ENCODE measurements around the gene OGFOD2.

Gene OGFOD2

DNA sequence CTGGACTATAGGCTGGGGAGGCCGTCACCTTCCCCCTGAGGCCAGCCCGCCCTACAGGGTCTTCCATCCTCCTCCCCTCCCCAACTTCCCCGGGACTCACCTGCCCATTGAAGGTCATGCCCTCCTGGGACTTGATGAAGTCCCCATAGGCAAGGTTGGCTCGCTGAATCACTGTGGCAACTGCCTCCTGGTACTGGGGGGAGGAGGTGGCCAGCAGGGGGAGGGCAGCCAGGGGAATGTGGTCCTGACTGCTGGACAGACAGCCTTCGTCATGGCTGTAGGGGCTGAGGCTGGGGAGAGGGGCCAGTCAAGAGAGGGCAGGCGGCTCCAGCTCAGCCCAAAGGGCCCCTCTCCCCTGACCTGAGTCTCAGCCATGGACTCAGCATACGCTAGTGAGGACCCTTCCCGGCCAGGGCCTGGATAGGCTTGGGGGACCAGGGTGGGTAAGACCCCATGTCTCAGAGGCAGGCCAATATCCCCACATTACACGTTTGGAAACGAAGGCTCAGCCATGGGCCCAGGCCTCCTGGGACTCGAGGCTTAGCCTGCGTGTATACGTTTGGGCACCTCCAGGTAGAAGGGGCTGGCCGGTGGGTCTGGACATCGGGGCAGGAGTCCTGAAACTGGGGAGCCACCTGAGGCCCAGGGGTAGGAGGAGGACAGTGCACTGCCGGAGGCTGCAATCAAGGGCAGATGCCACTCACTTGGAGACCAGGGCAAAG is 21.7 kb downstream of the OGFOD2 start:
- H3K36me3 Mint-ChIP-seq, result no peaks in the 10 kb centered on the region
- ATAC-seq, result no peak

DNA sequence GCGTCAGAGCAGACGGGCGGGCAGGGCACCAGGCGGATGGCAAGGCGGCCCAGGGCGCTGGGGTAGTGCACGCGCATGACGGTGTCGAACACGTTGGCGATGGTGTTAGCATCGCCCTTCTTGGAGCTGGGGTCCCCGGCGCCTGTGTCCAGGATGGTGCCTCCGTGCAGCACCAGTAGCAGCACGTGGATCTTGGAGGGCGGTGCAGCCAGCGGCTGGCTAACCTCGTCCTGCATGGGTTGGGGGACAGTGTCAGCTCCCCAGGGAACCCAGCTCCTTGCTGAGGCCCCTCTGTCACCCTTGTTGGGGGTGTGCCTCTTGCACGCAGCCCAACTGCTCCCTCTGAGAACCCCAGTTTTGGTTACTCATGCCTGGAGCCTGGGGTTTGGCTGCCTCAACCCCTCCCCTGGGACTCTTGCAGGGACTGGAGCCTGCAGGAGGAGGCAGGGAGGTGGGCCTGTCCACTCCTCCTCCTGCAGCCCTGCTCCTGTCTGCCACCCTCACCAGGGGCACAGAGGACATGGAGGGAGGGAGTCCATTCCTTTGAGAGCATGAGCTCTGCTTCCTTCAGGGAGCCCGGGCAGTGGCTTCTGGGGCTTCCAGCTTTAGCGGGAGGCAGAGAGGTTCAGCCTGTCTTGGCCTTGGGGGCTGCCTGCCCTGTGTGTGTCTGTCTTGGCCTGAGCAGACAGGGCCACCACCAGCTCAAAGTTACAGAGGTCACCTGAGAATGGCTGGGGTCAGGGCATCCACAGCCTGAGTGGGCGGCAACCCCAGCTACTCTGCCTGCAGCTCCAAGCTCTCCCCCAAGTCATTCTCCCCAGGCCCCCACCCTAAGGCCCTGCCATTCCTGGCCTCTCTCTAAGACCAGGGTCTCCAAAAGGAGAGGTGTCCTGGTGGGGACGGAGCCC is 22.6 kb downstream of the OGFOD2 start:
- Mint-ChIP-seq H3K9me3 (no peaks in the 10 kb centered on the region), H3K4me1 (peaks cover 11% of the 10 kb centered on the region), H3K4me3 (no peak overlapping the region), H3K36me3 (no peaks in the 10 kb centered on the region), H3K27ac (no peak overlapping the region)
- DNase-seq (ENCODE audit: low spot score in 2 of 2) (no peak), ATAC-seq (no peak)

More for the DNA sequence above, 21.7 kb downstream of the OGFOD2 start:
- no peak for DNase-seq (ENCODE audit: low spot score in 2 of 2)
- Mint-ChIP-seq H3K4me1 (peaks cover 11% of the 10 kb centered on the region), H3K9me3 (no peaks in the 10 kb centered on the region), H3K27ac (no peak overlapping the region), H3K4me3 (no peak overlapping the region)

DNA sequence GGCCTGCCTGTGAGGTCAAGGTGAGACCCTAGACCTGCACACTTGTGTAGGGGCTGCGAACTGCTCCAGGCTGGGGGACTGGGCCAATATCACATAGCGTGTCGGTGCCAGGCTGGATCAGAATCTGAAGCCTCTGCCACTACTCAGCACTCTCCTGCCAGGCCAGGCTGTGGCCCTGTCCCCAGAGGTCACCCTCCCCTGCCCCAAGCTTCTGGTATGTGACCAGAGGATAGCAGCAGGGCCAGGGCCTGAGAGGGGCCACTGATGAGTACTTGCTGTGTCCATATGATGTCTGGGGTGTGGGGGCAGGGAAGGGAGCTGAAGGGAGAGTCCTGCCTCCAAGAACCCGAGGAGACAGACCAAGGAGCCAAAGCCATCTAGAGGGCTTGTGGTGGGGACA is 23.3 kb downstream of the OGFOD2 start:
- Mint-ChIP-seq H3K4me3 (no peak overlapping the region), H3K27ac (peak overlapping the region; percentile 12), H3K4me1 (peaks cover 8% of the 10 kb centered on the region), H3K9me3 (no peaks in the 10 kb centered on the region), H3K36me3 (no peaks in the 10 kb centered on the region)
- no peak for ATAC-seq
- DNase-seq (ENCODE audit: low spot score in 2 of 2), result no peak

DNA sequence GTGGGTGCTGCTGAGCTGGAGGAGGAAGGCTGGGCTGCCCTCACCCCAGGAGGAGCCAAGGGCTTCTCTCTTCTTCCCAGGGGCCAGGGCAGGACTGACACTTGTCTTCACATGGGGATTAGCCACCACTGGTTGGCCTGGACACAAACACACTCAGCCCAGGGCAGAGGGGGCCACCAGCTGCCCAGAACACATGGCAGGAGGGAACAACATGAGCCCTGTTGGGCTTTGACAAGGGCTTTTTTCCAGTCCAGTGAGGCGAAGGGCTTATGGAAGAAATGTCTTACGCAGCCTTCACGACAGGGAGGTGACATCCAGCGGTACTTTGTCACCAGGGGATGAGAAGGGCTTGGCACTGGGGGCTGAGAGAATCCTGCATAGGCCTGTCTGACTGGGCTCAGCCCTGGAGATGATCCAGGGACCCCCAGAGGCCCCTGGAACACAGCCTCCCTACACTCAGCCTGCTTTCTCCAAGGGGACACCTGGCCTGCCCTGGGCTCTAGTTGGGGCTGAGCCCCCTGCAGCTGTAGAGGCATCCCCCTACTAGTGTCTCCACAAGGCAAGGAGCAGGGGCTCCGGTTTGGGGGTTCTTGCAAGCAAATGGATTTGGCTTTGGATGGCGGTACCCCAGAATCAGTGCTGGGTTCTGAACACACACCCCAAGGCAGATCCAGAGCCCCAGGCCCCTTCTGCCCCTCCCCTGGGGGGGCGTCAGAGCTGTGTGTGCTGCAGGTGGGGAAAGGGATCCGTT is 24.3 kb downstream of the OGFOD2 start:
- no peak for ATAC-seq
- H3K4me3 Mint-ChIP-seq, result no peak overlapping the region
- H3K36me3 Mint-ChIP-seq, result no peaks in the 10 kb centered on the region
- H3K27ac Mint-ChIP-seq, result no peak overlapping the region
- H3K4me1 Mint-ChIP-seq, result peaks cover under 1% of the 10 kb centered on the region
- H3K9me3 Mint-ChIP-seq, result no peaks in the 10 kb centered on the region
- no peak for DNase-seq (ENCODE audit: low spot score in 2 of 2)

DNA sequence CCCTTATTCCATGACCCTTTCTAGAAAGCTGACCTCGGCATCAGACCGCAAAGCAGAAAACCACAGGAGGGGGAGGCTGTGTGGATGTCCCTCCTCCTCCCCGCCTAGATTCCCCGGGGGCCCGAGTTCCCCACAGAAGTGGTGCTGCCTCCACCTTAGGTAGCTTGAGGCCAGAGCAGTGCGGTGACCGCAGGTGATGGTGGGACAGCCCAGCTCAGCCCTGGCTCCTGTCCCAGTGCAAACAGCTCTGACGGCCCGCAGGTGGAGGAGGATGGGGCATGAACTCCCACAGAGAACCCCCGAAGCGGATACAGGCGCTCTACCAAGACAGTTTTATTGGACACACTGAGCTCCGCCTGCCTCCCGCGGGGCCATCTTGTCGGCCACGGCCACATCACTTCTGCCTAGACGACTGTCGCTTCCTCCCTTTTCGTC is 25.0 kb downstream of the OGFOD2 start:
- Mint-ChIP-seq H3K4me1 (no peaks in the 10 kb centered on the region), H3K36me3 (no peaks in the 10 kb centered on the region), H3K9me3 (no peaks in the 10 kb centered on the region), H3K27ac (no peak overlapping the region), H3K4me3 (no peak overlapping the region)
- DNase-seq (ENCODE audit: low spot score in 2 of 2), result no peak
- no peak for ATAC-seq

DNA sequence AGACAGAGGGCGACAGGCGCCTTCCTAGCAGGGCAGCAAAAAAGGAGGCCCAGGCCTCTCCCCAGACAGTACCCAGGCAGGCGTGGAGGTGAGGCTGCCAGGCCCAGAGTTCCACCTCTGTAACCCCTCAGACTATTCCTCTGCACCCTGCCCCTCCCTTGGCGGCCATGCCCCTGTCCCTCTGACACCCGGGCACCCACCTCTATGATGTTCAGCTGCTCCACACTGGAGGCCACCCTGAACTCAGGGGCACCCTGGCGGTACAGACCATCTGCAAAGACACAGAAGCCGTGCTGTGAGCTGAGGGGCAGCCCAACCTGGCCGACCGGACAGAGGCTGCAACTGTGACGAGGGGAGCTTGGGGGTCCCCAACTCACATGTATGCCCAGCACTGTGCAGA is 25.5 kb downstream of the OGFOD2 start:
- no peaks in the 10 kb centered on the region for H3K4me1 Mint-ChIP-seq
- ATAC-seq, result no peak
- no peak for DNase-seq (ENCODE audit: low spot score in 2 of 2)
- H3K36me3 Mint-ChIP-seq, result no peaks in the 10 kb centered on the region
- H3K4me3 Mint-ChIP-seq, result no peak overlapping the region
- no peaks in the 10 kb centered on the region for H3K9me3 Mint-ChIP-seq
- H3K27ac Mint-ChIP-seq, result no peak overlapping the region

DNA sequence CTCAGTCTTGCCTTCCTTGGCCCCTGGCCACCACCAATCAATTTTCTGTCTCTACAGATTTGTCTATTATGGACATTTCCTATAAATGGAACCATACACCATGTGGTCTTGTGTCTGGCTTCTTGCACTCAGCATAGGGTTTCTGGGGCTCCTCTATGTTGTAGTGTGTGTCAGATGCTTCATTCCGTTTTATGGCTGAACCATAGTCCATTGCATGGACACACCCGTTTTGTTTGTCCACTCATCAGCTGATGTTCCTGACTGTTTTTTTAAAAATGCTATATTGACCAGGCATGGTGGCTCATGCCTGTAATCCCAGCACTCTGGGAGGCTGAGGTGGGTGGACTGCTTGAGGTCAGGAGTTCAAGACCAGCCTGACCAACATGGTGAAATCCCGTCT is 26.4 kb downstream of the OGFOD2 start:
- no peak overlapping the region for H3K4me3 Mint-ChIP-seq
- H3K4me1 Mint-ChIP-seq, result no peaks in the 10 kb centered on the region
- no peak overlapping the region for H3K27ac Mint-ChIP-seq
- H3K9me3 Mint-ChIP-seq, result no peaks in the 10 kb centered on the region
- ATAC-seq (no peak), DNase-seq (ENCODE audit: low spot score in 2 of 2) (no peak)
- no peaks in the 10 kb centered on the region for H3K36me3 Mint-ChIP-seq

DNA sequence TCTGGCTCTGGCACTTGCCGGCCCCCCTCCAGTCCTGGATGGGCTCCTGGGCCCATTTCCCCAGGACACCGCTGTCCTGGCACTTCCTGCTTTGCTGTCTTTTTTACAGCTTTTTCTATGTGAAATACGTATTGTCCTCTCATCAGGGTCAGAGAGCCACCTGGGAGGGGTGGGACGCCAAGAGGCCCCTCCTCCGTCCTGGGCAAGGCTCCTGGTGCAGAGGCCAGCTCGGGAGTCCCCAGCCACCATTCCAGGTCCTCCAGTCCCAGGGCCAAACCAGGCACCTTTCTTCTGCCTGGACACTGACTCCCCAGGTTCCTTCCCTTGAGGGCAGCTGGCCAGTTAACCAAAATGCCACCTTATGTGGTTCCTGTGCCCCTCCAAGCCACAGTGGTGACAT is 28.2 kb downstream of the OGFOD2 start:
- H3K4me3 Mint-ChIP-seq, result no peak overlapping the region
- no peaks in the 10 kb centered on the region for H3K36me3 Mint-ChIP-seq
- no peaks in the 10 kb centered on the region for H3K9me3 Mint-ChIP-seq
- no peaks in the 10 kb centered on the region for H3K4me1 Mint-ChIP-seq
- no peak for DNase-seq (ENCODE audit: low spot score in 2 of 2)
- ATAC-seq, result no peak
- H3K27ac Mint-ChIP-seq, result no peak overlapping the region

DNA sequence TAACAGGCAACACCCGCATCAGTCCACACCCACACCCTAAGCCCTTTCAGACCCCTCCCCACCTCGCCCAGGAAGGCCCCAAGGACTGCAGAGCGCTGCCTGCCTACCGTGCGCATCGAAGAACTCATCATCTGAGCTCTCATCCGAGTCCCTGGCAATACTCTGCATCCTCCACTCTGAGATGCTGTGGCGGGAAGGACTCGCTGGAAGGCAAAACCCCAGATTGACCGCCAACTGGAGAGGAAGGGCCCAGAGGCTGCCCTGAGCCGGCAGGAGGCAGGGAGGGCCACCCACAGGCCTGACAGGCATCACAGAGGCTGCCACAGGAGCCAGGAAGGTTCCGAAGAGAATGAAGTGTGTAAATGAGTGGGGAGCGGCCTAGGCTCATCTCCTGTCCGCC is 29.2 kb downstream of the OGFOD2 start:
- DNase-seq (ENCODE audit: low spot score in 2 of 2) (no peak), ATAC-seq (no peak)
- H3K27ac Mint-ChIP-seq, result peak overlapping the region; percentile 48
- no peaks in the 10 kb centered on the region for H3K36me3 Mint-ChIP-seq
- H3K4me1 Mint-ChIP-seq, result no peaks in the 10 kb centered on the region
- H3K9me3 Mint-ChIP-seq, result no peaks in the 10 kb centered on the region
- H3K4me3 Mint-ChIP-seq, result no peak overlapping the region

DNA sequence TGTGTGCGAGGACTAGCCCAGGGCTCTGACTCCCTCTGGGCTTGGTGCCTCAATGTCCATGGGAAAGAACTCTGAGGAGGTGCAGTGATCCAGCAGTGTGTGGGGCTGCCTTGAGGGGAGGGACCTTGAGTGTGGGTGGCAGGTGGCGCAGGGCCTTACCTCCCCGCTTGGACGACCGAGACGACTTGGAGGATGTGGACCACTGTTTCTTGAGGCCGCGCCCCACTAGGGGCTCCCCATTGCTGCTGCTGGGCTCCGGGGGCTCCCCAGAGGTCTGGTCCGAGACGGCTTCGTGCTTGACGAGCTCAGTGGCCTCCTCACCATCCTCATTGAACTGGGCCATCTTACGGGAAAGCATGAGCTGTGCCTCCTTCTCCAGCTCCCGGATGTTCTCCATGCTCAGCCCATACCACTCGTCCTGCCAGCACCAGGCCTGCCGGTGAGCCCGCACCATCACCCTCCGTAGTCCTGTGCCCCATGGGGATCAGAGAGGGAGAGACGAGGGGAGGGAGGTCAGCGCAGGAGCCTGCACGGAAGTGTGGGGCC is 30.1 kb downstream of the OGFOD2 start:
- Mint-ChIP-seq H3K27ac (no peak overlapping the region), H3K4me3 (no peak overlapping the region), H3K36me3 (no peaks in the 10 kb centered on the region), H3K9me3 (no peaks in the 10 kb centered on the region), H3K4me1 (no peaks in the 10 kb centered on the region)
- ATAC-seq (no peak), DNase-seq (ENCODE audit: low spot score in 2 of 2) (no peak)

DNA sequence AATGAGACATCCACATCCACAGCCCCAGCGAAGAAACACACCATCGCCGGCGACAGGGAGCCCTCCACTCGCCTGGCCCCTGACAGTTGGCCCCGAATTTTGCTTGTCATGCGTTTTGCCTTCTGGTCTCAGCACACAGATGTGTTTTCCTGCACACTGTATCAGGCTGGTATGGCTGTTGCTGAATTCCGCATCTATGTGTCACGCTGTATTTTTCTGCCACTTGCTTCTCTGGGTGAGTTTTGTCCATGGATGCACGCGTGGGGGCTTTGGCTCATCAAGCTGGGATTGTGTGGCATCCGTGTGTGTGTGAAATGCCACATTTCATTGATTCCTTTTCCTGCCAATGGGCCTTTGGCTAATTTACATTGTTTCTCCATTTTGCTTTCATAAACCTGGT is 31.9 kb downstream of the OGFOD2 start:
- H3K27ac Mint-ChIP-seq, result no peak overlapping the region
- no peaks in the 10 kb centered on the region for H3K4me1 Mint-ChIP-seq
- H3K36me3 Mint-ChIP-seq, result no peaks in the 10 kb centered on the region

DNA sequence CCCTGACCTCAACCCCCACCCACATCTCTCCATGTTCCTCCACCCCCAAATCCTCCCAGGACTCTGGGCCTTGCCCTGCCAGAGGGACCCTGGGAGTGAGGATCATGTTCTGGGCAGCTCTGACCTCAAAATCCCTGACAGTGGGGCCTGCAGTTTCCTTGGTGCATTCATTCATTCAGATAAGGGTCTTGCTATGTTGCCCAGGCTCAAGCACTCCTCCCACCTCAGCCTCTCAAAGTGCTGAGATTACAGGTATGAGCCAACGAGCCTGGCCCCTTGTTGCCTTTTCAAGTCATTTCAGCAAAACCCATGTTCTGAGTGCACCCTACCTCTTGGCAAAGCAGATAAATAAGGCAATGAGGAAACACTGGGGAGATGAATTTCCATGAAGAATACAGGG is 35.1 kb downstream of the OGFOD2 start:
- H3K4me1 Mint-ChIP-seq, result no peaks in the 10 kb centered on the region
- ATAC-seq (no peak), DNase-seq (ENCODE audit: low spot score in 2 of 2) (no peak)
- no peak overlapping the region for H3K4me3 Mint-ChIP-seq
- H3K9me3 Mint-ChIP-seq, result no peaks in the 10 kb centered on the region
- H3K27ac Mint-ChIP-seq, result peak overlapping the region; percentile 14
- no peaks in the 10 kb centered on the region for H3K36me3 Mint-ChIP-seq

More for the DNA sequence above, 31.9 kb downstream of the OGFOD2 start:
- ATAC-seq (no peak), DNase-seq (ENCODE audit: low spot score in 2 of 2) (no peak)
- Mint-ChIP-seq H3K4me3 (no peak overlapping the region), H3K9me3 (no peaks in the 10 kb centered on the region)

DNA sequence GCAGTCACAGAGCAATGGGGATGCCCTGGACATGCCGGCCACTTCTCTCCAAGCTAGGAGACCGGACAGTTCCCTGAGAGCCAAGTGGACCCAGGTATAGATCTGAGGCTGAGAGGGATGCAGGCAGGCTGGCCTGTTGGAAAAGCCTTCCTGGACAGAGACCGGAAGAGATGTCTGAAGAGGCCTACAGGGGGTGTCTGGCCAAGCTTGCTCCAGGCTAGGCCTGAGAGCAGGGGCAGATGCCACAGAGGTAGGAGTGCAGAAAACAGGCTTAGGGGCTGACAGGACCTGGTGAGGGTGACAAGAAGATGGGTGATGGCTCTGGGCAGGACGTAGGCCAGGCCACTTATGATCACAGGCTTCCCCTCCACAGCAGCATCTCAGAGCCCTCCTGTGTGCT is 35.6 kb downstream of the OGFOD2 start:
- Mint-ChIP-seq H3K4me3 (no peak overlapping the region), H3K36me3 (no peaks in the 10 kb centered on the region), H3K9me3 (no peaks in the 10 kb centered on the region), H3K27ac (peak overlapping the region; percentile 14), H3K4me1 (no peaks in the 10 kb centered on the region)
- ATAC-seq (no peak), DNase-seq (ENCODE audit: low spot score in 2 of 2) (no peak)

DNA sequence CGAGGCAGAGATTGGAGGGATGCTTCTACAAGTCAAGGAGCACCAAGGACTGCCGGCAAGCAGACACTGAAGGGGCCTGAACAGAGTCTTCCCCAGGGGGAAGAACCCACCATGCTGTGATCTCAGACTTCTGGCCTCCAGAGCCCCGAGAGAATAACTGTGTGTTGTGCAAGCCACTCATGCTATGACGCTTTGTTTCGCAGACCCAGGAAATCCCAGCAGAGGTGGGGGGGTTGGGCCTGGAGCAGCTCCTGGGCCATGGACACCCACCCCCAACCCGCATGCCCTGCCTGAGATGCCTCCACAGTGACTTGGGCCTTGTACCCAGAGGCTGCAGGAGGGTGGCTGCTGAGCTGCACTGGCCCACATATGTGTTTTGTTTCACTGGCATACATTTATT is 36.7 kb downstream of the OGFOD2 start:
- peak overlapping the region; percentile 37 for H3K27ac Mint-ChIP-seq
- ATAC-seq (no peak), DNase-seq (ENCODE audit: low spot score in 2 of 2) (no peak)
- H3K4me1 Mint-ChIP-seq, result no peaks in the 10 kb centered on the region
- no peaks in the 10 kb centered on the region for H3K9me3 Mint-ChIP-seq
- no peaks in the 10 kb centered on the region for H3K36me3 Mint-ChIP-seq
- no peak overlapping the region for H3K4me3 Mint-ChIP-seq
